Measurements from ENCODE around the gene SHISA7. TPM values are rescaled to one million over a fixed set of nuclear protein-coding genes. Genes with fewer than 3 reads are reported as not detected.

Gene SHISA7
- total and polyA plus RNA-seq, 2 of the 4 experiments (the other 2 are of a cell fraction): not detected

DNA sequence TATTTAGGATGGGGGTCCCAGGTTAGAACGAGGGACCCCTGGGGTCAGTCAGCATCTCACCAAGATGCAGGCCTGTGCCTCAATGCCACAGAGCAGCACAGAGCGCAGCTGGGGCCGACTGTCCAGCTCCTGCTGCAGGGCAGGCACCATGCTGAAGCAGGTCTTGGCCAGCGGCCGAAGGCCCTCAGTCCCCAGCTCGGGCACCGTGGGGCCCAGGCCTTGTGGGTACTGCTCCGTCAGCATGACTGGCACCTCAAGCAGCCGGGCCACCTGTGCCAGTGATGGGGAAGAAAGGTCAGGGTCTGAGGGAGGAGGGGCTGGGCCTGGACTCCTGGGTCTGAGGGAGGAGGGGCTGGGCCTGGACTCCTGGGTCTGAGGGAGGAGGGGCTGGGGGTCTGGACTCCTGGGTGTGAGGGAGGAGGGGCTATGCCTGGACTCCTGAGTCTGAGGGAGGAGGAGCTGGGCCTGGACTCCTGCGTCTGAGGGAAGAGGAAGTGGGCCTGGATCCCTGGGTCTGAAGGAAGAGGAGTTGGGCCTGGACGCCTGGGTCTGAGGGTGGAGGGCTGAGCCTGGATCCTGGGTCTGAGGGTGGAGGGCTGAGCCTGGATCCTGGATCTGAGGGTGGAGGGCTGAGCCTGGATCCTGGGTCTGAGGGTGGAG is 12.6 kb upstream of the SHISA7 start:
- no peak overlapping the region for H2AK5ac ChIP-seq (ENCODE audit: low read depth, low read length)
- peaks cover 15% of the 10 kb centered on the region for H3K27me3 ChIP-seq (ENCODE audit: control insufficient read depth, insufficient read depth, low read length)
- no peak overlapping the region for H2BK20ac ChIP-seq (ENCODE audit: low read depth, low read length)
- no peaks in the 10 kb centered on the region; the same call in 1 of the 2 replicates for H3K36me3 ChIP-seq (ENCODE audit: control insufficient read depth, insufficient read depth, low read length)
- no peak overlapping the region for H3K14ac ChIP-seq (replicated peaks; ENCODE audit: low read depth, low read length)
- no peak overlapping the region for H3K4me2 ChIP-seq (ENCODE audit: low read depth, low read length)
- H3K79me1 ChIP-seq (ENCODE audit: low read depth in 1 of 2, low read length in 2 of 2): peaks cover 0 to 16% of the 10 kb centered on the region in 2 experiments; a peak in 2 of 4 replicates
- WGBS, 2 experiments (ENCODE audit: extremely low coverage in 2 of 2, insufficient read length in 1 of 2): 94% methylated on average over 8 of the region's 11 CpGs; no CpG with 5 or more reads in 1 of the 2 experiments
- intact Hi-C loops (cut with micrococcal nuclease): no loop called here
- no peaks in the 10 kb centered on the region for H3K9me3 ChIP-seq (ENCODE audit: control insufficient read depth, insufficient read depth, low read length)
- no peak overlapping the region for H4K5ac ChIP-seq (ENCODE audit: low read depth, low read length)
- DNase-seq: no peak
- H3K4ac ChIP-seq (ENCODE audit: low read depth, low read length): no peak overlapping the region
- H3K9ac ChIP-seq (ENCODE audit: low read depth, low read length): no peak overlapping the region
- H4K20me1 ChIP-seq (ENCODE audit: insufficient read depth, low read length): peaks cover 28% of the 10 kb centered on the region
- H4K91ac ChIP-seq (ENCODE audit: insufficient read depth, low read depth, low read length): no peak overlapping the region
- no peak overlapping the region for H2BK120ac ChIP-seq (ENCODE audit: low read depth, low read length)
- no peak for TF ChIP-seq BHLHE40 (IDR thresholded peaks at IDR 0.05; ENCODE audit: low read depth, low read length)
- in situ Hi-C loops (cut with MboI; ENCODE audit: low sequenced_read_pairs): no loop called here
- H3K18ac ChIP-seq (ENCODE audit: low read depth, low read length): no peak overlapping the region
- no peak overlapping the region for H3K56ac ChIP-seq (ENCODE audit: extremely low read depth, insufficient read depth, low read length)
- H3K27ac ChIP-seq (ENCODE audit: insufficient read depth, low read length): no peak overlapping the region
- H3K4me1 ChIP-seq (ENCODE audit: control insufficient read depth, insufficient read depth, low read length): peaks cover 5% of the 10 kb centered on the region; the same call in 1 of the 2 replicates
- no peak overlapping the region for H3K23ac ChIP-seq (ENCODE audit: low read depth, low read length)
- no peak overlapping the region for H3K4me3 ChIP-seq (ENCODE audit: insufficient read depth, low read depth, low read length)
- H2AFZ ChIP-seq (replicated peaks; ENCODE audit: low read length, poor library complexity): no peak overlapping the region
- ATAC-seq (ENCODE audit: low read depth): no peak
- BruUV-seq (replicated peaks): no TSS peak
- H2AK9ac ChIP-seq (replicated peaks; ENCODE audit: low read depth, low read length, poor library complexity): no peak overlapping the region
- dilution Hi-C loops (cut with HindIII; ENCODE audit: low sequenced_read_pairs, unreplicated experiment): no loop called here
- H4K8ac ChIP-seq (ENCODE audit: low read depth in 2 of 2, low read length in 2 of 2): no peak overlapping the region
- peaks cover 2% of the 10 kb centered on the region; the same call in 1 of the 2 replicates for H3K9me1 ChIP-seq (ENCODE audit: insufficient read depth, low read length)
- no peak overlapping the region for H2BK5ac ChIP-seq (ENCODE audit: low read depth, low read length, poor library complexity, severe bottlenecking)
- no peak overlapping the region for H2BK15ac ChIP-seq (ENCODE audit: low read depth, low read length)
- ChIA-PET POLR2A (ENCODE audit: unreplicated experiment) (no interaction called here), CTCF (no interaction called here)

Measured in IMR-90 (cell line).